ENCODE measurements around the gene DENND4A.
A peak's percentile ranks its signal among the peaks of the same experiment; 100 is the strongest.

DENND4A gene

GRCh38 chr15:65835447-65835846 lies 43.4 kb upstream of the DENND4A start (continued):
- no peak for TF ChIP-seq TSHZ2 (CRISPR knock-in tag; IDR thresholded peaks at IDR 0.05)

GRCh38 chr15:65834603-65835282 lies 42.6 kb upstream of the DENND4A start:
- TF ChIP-seq CREB5 (CRISPR knock-in tag; IDR thresholded peaks at IDR 0.05; ENCODE audit: low read depth) = no peak
- TF ChIP-seq POU6F1 (CRISPR knock-in tag; IDR thresholded peaks at IDR 0.05; ENCODE audit: borderline replicate concordance, low read depth) = no peak
- TF ChIP-seq PPARA (CRISPR knock-in tag; IDR thresholded peaks at IDR 0.05; ENCODE audit: borderline replicate concordance) = no peak
- no peak for TF ChIP-seq ARNTL (CRISPR knock-in tag; IDR thresholded peaks at IDR 0.05; ENCODE audit: borderline replicate concordance, low read depth)
- no peak for ATAC-seq

- ATAC-seq = peak; percentile 12; the same call in 1 of the 3 replicates
These were observed 41.6 kb upstream of the DENND4A start for GRCh38 chr15:65833501-65834205.

GRCh38 chr15:65832549-65833364 lies 40.7 kb upstream of the DENND4A start:
- TF ChIP-seq ZFP30 (CRISPR knock-in tag; IDR thresholded peaks at IDR 0.05) (no peak), ISL1 (CRISPR knock-in tag; IDR thresholded peaks at IDR 0.05) (peak; percentile 23; the same call in 1 of the 2 replicates)
- peak; percentile 85 for ATAC-seq

More at GRCh38 chr15:65833501-65834205, 41.6 kb upstream of the DENND4A start:
- no peak for TF ChIP-seq ZFP30 (CRISPR knock-in tag; IDR thresholded peaks at IDR 0.05)

- peak; percentile 61 for ATAC-seq
- TF ChIP-seq PATZ1 (CRISPR knock-in tag; IDR thresholded peaks at IDR 0.05; ENCODE audit: borderline replicate concordance) = no peak
- TF ChIP-seq SNAI2 (CRISPR knock-in tag; IDR thresholded peaks at IDR 0.05) = no peak
- no peak for TF ChIP-seq ISL1 (CRISPR knock-in tag; IDR thresholded peaks at IDR 0.05)
- no peak for TF ChIP-seq CSDC2 (CRISPR knock-in tag; IDR thresholded peaks at IDR 0.05)
- TF ChIP-seq ZFP3 (CRISPR knock-in tag; IDR thresholded peaks at IDR 0.05) = no peak
- TF ChIP-seq ARNTL (CRISPR knock-in tag; IDR thresholded peaks at IDR 0.05; ENCODE audit: borderline replicate concordance, low read depth) = no peak
- no peak for TF ChIP-seq ZNF70 (CRISPR knock-in tag; IDR thresholded peaks at IDR 0.05)
- no peak for TF ChIP-seq TSHZ2 (CRISPR knock-in tag; IDR thresholded peaks at IDR 0.05)
- no peak for TF ChIP-seq CSRNP3 (CRISPR knock-in tag; IDR thresholded peaks at IDR 0.05)
- TF ChIP-seq BACH2 (CRISPR knock-in tag; IDR thresholded peaks at IDR 0.05; ENCODE audit: borderline replicate concordance) = no peak
- no peak for TF ChIP-seq RARB (CRISPR knock-in tag; IDR thresholded peaks at IDR 0.05)
- TF ChIP-seq GLIS3 (CRISPR knock-in tag; IDR thresholded peaks at IDR 0.05) = no peak
- no peak for TF ChIP-seq ZFP30 (CRISPR knock-in tag; IDR thresholded peaks at IDR 0.05)
- no peak for TF ChIP-seq ZNF565 (CRISPR knock-in tag; conservative IDR thresholded peaks at IDR 0.05; ENCODE audit: low read depth)
These were observed 37.2 kb upstream of the DENND4A start for GRCh38 chr15:65829130-65829764.

All from SK-N-SH treated with all-trans-retinoic acid at 6 μM for 48 hours (cell line).